VCaP (cell line): Measurements from ENCODE around the gene SEC11C.

Experiments used
- H3K27ac ChIP-seq: fragments of 450-650 bp; 2 replicates; pipeline ENCODE4 v1.5.1; 2017
- CTCF ChIP-seq: fragments of 450-650 bp; conservative IDR thresholded peaks from 2 replicates; pipeline ENCODE4 v1.5.1; 2017; ENCODE audit warnings: mild to moderate bottlenecking, moderate library complexity

SEC11C gene

DNA sequence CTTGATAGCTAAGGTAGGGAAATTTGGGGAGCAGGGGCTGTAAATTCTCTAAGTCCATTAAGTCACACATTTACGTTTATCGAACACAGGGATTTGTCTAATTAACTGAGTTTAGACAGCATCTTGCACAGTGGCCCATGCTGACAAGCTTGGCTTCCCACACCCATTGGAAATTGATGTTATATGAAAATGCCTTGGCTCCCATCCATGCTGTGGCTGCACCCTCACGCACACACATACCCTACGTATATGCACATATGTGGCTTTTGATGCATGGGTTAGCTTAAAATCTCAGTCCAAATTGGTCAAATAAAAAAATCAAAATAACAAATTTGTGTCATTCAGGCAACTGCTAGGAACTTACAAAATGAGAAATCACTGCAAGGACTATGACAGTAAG lies 37.8 kb downstream of the SEC11C start:
- H3K27ac ChIP-seq: no peak overlapping the region
- no peak for TF ChIP-seq CTCF

- H3K27ac ChIP-seq: no peak overlapping the region
- TF ChIP-seq CTCF: no peak
These were observed 40.6 kb downstream of the SEC11C start for GRCh38 chr18:59180150-59180845.

DNA sequence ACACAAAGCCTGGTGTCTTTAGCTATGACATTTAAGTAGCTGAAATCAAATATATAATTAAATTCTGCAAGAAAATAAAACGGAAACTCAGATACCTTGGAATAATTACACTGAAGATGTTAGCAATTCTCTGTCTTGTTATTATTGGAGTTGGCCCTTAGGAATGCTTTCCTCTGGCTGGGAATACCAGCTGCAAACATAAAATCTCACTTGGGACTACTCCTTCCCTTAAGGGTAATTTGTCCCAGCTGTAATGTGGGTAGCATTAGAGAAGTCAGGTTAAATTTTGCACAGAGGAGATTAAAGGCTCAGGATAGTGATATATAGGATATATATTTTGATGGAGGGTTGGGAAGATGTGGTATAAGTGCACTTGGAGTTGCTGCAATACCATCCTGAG lies 43.0 kb downstream of the SEC11C start:
- no peak for TF ChIP-seq CTCF
- H3K27ac ChIP-seq: no peak overlapping the region

GRCh38 chr18:59189008-59189407 lies 49.3 kb downstream of the SEC11C start:
- TF ChIP-seq CTCF: no peak
- H3K27ac ChIP-seq: no peak overlapping the region

GRCh38 chr18:59189746-59190145 lies 50.1 kb downstream of the SEC11C start:
- TF ChIP-seq CTCF: no peak
- H3K27ac ChIP-seq: no peak overlapping the region

- no peak overlapping the region for H3K27ac ChIP-seq
- TF ChIP-seq CTCF: no peak
These were observed 56.6 kb downstream of the SEC11C start for GRCh38 chr18:59196161-59196725.

DNA sequence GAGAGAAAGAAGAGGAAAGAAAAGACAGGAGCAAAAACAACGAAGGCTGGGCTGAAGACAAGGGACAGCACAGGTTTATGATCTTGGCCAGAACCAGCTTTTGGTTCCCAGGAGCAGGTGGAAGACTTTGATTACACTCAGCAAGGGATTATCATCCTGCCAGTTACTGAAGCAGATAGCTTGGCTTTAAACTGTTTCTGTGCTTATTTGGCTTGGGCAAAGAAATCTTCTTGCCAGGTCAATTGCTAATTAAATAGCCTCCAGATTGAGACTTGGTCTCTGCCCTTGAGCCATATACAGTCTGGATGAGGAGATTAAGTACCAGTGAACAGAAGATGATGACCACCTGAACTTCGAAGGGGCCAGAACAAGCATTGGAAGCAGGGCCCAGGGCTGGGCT lies 58.0 kb downstream of the SEC11C start:
- TF ChIP-seq CTCF: no peak
- H3K27ac ChIP-seq: no peak overlapping the region
